GM11168 (cell line): ENCODE data around the gene SLC30A7.

Experiments
- in situ Hi-C: fragments of 300-500 bp; cut with MboI; formaldehyde crosslinking; loops from one replicate; pipeline ENCODE4 v1.12.0; 2022; ENCODE audit warnings: low sequenced_read_pairs; ENCODE audit not compliant: unreplicated experiment

SLC30A7 gene, protein sequence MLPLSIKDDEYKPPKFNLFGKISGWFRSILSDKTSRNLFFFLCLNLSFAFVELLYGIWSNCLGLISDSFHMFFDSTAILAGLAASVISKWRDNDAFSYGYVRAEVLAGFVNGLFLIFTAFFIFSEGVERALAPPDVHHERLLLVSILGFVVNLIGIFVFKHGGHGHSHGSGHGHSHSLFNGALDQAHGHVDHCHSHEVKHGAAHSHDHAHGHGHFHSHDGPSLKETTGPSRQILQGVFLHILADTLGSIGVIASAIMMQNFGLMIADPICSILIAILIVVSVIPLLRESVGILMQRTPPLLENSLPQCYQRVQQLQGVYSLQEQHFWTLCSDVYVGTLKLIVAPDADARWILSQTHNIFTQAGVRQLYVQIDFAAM

GRCh38 chr1:100895540-100896480 lies at the start of gene SLC30A7:
TSS of gene SLC30A7 (plus strand) at chr1:100896090. CDS start at chr1:100896263, 173 bp downstream.
- in situ Hi-C loops, result no loop called here

GRCh38 chr1:100847361-100848082 lies 48.4 kb upstream of the SLC30A7 start:
- in situ Hi-C loops, result no loop called here

- in situ Hi-C loops, result loop anchor here (25.0 kb wide), 1 partner anchor 1039 kb away; no protein-coding TSS in a partner anchor
Measured at GRCh38 chr1:100851726-100852125, 44.2 kb upstream of the SLC30A7 start.

DNA sequence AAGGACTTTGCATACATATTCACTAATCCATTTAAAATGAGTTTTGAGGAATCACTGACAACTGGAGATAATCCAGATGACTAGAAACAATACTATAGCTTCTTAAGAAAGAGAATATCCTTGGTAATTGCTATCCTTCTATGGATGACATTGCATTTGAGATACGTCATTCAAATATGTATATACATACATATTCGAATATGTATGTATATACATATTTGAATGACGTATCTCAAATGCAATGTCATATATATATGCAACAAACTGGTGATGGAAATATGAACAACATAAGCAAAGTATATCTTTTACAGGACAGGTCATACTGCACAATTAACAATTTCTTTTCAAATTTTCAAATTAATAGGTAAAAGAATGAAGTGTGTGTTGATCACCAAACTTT lies 42.9 kb upstream of the SLC30A7 start:
- in situ Hi-C loops, result loop anchor here (25.0 kb wide), 1 partner anchor 1041 kb away; no protein-coding TSS in a partner anchor

- in situ Hi-C loops, result loop anchor here (25.0 kb wide), 1 partner anchor 1043 kb away; no protein-coding TSS in a partner anchor
Measured at GRCh38 chr1:100855116-100855515, 40.8 kb upstream of the SLC30A7 start.

GRCh38 chr1:100860397-100860991 lies 35.4 kb upstream of the SLC30A7 start:
- in situ Hi-C loops, result loop anchor here (10.0 to 25.0 kb wide), 2 partner anchors 386 to 1048 kb away; no protein-coding TSS in a partner anchor

GRCh38 chr1:100861379-100861778 lies 34.5 kb upstream of the SLC30A7 start:
- in situ Hi-C loops, result loop anchor here (10.0 to 25.0 kb wide), 2 partner anchors 387 to 1049 kb away; no protein-coding TSS in a partner anchor

DNA sequence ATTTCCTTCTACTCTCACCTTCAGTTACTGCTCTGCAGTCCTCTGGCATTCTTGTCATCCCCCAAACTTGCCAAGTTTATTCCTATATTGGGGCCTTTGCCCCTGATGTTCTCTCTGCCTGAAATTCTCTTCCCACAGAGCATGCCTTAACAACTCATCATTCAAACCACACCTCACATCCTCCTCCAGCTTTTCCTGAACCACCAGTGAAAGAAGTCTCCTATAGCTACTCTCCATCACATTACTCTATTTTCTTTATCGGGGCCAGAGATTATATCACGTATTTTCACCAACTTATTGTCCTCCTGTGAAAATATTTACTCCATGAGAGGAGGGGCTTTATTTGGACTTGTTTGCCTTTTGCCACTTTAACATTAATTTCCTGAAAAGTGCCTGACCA lies 33.3 kb upstream of the SLC30A7 start:
- in situ Hi-C loops, result loop anchor here (10.0 to 25.0 kb wide), 2 partner anchors 388 to 1050 kb away; no protein-coding TSS in a partner anchor

GRCh38 chr1:100866041-100866900 lies 29.6 kb upstream of the SLC30A7 start:
- in situ Hi-C loops, result loop anchor here (10.0 to 25.0 kb wide), 2 partner anchors 391 to 1054 kb away; no protein-coding TSS in a partner anchor

- in situ Hi-C loops, result loop anchor here (10.0 to 25.0 kb wide), 2 partner anchors 392 to 1055 kb away; no protein-coding TSS in a partner anchor
Measured at GRCh38 chr1:100866901-100867206, 29.0 kb upstream of the SLC30A7 start.

DNA sequence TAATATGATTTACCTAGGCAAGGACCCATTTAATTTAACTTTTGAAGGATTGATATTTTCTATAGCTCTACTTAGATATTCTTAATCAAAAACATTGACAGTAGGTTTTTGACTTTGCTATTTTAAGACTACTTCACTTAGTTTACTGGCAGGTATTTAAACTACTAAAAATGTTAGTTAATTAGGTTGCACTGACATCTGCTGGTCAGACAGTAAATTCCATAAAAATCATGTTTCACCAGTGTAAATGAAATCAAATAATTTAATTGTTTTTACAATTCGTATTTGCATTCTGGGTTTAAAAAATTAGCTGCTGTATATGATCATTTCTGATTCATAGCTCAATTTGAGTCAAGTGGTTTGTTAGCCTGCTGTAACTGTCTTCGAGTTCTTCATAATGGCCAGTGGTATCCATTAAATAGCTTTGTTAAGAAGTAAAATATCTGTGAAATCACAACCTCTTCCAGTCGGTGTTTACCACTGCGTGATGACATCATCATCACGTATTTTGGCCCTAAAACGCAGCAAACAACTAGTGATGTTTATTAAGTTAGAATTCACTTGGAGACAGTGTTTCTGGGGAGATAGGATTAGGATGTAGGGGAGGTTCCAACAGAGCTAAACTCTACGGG lies 27.4 kb upstream of the SLC30A7 start:
- in situ Hi-C loops, result loop anchor here (10.0 to 25.0 kb wide), 2 partner anchors 394 to 1056 kb away; no protein-coding TSS in a partner anchor

- in situ Hi-C loops, result loop anchor here (10.0 to 25.0 kb wide), 2 partner anchors 395 to 1058 kb away; no protein-coding TSS in a partner anchor
Measured at GRCh38 chr1:100869996-100870395, 25.9 kb upstream of the SLC30A7 start.

DNA sequence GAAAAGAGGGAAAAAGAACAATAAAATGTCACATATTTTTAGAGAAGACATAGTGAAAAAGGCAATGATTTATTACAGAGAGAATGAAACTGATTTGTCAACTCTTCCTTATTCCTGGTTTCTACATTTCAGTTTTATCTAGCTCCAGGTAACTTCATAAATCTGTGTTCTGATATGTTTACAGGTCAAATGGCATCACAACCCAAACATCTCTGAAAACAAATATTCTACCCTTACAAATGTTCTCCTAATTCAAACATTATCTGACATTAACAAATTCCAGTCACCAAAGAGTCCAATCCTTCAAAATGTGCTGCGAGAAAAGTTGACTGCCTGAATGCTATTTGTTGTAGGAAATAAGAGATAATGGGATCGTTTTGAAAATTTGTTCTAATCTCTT lies 21.5 kb upstream of the SLC30A7 start:
- in situ Hi-C loops, result loop anchor here (25.0 kb wide), 1 partner anchor 1062 kb away; no protein-coding TSS in a partner anchor

DNA sequence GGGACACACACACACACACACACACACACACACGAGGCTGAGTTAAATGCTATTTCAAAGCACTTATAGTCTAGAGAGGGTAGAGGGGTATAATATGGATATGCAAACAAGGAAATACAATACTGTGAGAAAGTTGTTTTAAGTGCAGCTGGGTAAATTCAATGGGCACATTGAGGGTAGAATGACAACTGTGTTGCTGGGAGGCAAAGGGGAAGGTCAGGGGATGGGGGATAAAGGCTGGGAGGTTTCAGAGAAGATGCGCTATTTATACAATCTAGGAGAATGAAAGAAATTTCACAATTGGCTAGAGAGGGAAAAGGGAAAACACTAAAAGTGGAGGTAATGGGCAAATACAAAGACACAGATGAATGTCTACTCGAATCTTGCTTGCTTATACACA lies 20.7 kb upstream of the SLC30A7 start:
- in situ Hi-C loops, result no loop called here

GRCh38 chr1:100876291-100876690 lies 19.6 kb upstream of the SLC30A7 start:
- in situ Hi-C loops, result no loop called here

GRCh38 chr1:100879422-100879821 lies 16.5 kb upstream of the SLC30A7 start:
- in situ Hi-C loops, result no loop called here

GRCh38 chr1:100881687-100882086 lies 14.2 kb upstream of the SLC30A7 start:
- in situ Hi-C loops, result no loop called here

- in situ Hi-C loops, result no loop called here
Measured at GRCh38 chr1:100882698-100883097, 13.2 kb upstream of the SLC30A7 start.
